ENCODE results near the gene RAD51AP1.
"Not testable (repeated sequence)": the region's sequence is repeated elsewhere in the genome, so short reads cannot be mapped to it uniquely, and the experiment has no call there.

The RAD51AP1 gene

GRCh38 chr12:4538207-4539160, at the start of gene RAD51AP1:
Gene RAD51AP1 (plus strand): TSS chr12:4538890. CDS start chr12:4538940, 50 bp downstream.
- peak; percentile 92 for DNase-seq (ENCODE audit: low read depth)

DNA sequence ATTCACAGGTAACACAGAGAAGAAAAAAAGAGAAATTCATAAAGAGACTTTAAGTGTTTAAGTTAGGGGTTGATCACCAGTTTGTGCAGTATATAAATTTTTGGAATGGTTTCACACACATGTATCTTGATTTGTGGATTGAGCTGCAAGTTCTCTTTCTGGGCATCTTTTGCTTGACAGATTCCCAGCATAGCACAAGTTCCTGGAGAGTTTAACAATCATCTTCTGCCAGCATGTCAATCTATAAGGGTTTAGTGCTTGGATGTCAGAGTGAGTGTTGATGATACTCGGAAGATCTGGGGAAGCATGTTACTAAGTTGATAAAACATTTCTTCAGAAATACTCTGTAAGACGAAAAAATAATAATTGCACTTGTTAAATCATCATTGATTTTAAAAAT, 49.1 kb upstream of the RAD51AP1 start:
- no peak for DNase-seq (ENCODE audit: low read depth)

DNA sequence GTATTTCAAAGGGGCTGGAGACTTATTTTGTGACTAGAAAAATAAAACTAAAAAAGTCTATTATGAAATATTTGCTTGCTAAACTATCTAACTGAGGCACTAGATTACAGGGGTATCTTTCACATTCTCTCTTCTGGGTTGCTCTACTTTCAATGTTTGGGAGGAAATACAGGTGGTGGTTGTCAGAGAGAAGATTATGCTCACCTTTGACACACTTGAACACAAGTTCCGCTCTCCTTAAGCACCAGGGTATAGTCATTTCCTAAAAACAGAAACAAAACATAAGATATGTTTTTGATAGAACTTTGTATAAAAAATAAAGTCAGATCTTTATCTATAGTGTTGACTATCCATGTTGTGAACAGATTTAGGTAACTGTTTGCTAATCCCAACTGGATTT, 47.7 kb upstream of the RAD51AP1 start:
- DNase-seq (ENCODE audit: low read depth) = no peak

- DNase-seq (ENCODE audit: low read depth) = no peak
These were observed 42.4 kb upstream of the RAD51AP1 start for GRCh38 chr12:4496145-4496838.

GRCh38 chr12:4499186-4499585, 39.5 kb upstream of the RAD51AP1 start:
- no peak for DNase-seq (ENCODE audit: low read depth)

GRCh38 chr12:4505376-4505986, 33.2 kb upstream of the RAD51AP1 start:
- DNase-seq (ENCODE audit: low read depth) = no peak

- DNase-seq (ENCODE audit: low read depth) = no peak
These were observed 32.3 kb upstream of the RAD51AP1 start for GRCh38 chr12:4506430-4506829.

DNA sequence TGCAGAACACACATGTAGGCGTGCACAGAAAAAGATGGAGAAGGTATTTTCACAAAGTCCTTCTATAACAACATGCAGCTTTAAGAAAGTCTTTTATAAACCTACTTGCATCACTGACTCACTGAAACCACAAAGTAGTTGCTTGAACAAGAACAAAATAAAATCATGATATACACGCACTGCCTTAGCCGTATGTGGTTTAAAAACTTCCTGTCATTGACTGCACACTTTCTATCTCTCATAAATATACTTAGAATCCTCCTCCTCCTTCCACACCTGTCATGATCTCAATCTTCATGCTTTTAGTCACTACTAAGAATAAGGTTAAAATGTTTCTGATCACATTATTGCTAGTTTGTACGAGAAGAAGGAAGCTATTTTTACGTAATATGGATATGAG, 31.8 kb upstream of the RAD51AP1 start:
- no peak for DNase-seq (ENCODE audit: low read depth)

- DNase-seq (ENCODE audit: low read depth) = not testable (repeated sequence)
These were observed 30.2 kb upstream of the RAD51AP1 start for GRCh38 chr12:4508503-4508902.

DNA sequence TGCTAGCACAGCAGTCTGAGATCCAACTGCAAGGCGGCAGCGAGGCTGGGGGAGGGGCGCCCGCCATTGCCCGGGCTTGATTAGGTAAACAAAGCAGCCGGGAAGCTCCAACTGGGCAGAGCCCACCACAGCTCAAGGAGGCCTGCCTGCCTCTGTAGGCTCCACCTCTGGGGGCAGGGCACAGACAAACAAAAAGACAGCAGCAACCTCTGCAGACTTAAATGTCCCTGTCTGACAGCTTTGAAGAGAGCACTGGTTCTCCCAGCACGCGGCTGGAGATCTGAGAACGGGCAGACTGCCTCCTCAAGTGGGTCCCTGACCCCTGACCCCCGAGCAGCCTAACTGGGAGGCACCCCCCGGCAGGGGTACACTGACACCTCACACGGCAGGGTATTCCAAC, 29.4 kb upstream of the RAD51AP1 start:
- not testable (repeated sequence) for DNase-seq (ENCODE audit: low read depth)

DNA sequence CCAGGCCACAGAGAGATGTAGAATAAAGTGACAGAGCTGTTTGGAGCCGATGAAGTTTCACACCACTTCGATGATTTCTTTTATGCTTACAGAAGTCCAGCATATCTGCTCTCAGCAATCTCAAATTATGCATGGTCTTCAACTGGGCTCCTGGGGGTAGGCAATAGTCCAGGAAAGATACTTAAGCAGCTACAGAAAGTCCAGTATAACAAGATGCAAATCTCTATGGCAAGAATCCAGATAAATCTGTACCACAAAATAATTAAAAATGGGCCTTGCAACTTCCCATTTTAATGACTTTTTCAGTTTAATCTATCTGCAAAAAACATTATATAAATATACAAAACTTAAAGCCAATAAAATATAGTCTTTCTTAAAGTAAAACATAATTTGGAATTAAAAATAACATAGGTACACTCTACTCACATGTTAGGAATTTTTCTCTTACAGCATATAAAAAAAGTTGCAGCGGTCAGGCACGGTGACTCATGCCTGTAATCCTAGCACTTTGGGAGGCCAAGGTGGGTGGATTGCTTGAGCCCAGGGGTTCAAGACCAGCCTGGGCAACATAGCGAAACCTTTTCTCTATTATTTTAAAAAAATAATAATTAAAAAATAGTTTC, 20.5 kb upstream of the RAD51AP1 start:
- no peak for DNase-seq (ENCODE audit: low read depth)

DNA sequence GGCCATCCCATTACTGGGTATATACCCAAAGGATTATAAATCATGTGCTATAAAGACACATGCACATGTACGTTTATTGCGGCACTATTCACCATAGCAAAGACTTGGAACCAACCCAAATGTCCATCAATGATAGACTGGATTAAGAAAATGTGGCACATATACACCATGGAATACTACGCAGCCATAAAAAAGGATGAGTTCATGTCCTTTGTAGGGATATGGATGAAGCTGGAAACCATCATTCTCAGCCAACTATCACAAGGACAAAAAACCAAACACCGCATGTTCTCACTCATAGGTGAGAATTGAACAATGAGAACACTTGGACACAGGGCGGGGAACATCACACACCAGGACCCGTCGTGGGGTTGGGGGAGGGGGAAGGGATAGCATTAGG, 15.2 kb upstream of the RAD51AP1 start:
- not testable (repeated sequence) for DNase-seq (ENCODE audit: low read depth)

- DNase-seq (ENCODE audit: low read depth) = no peak
These were observed 11.7 kb upstream of the RAD51AP1 start for GRCh38 chr12:4526923-4527546.

- DNase-seq (ENCODE audit: low read depth) = no peak
These were observed 8.5 kb upstream of the RAD51AP1 start for GRCh38 chr12:4530160-4530559.

DNA sequence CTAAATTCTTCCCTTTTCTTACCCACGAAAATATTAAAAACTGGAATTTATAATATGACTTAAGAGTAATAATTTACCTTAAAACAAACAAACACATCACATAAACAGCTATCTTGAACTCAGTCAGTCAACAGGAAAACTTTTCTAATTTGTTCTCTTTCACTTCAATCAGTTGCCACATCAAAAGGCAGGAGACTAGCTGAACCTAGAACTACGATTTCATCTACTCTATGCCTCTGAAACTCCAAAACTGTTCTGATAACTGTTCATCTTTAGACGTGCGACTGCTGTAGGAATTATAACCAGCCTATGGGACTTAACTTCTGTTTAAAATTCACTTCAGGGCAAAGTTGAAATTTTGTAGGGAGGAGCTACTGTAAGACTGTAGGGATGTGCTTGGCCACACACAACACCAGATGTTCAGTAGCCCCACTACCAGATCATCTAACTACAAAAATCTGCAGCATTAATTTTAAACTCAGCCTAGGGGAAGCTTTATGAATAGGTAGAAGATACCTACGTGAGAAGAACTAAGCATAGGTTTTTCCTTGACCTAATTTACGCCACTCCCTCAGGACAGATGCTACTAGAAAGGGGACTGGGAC, 7.6 kb upstream of the RAD51AP1 start:
- no peak for DNase-seq (ENCODE audit: low read depth)

- DNase-seq (ENCODE audit: low read depth) = no peak
These were observed 3.6 kb upstream of the RAD51AP1 start for GRCh38 chr12:4535092-4535491.

DNA sequence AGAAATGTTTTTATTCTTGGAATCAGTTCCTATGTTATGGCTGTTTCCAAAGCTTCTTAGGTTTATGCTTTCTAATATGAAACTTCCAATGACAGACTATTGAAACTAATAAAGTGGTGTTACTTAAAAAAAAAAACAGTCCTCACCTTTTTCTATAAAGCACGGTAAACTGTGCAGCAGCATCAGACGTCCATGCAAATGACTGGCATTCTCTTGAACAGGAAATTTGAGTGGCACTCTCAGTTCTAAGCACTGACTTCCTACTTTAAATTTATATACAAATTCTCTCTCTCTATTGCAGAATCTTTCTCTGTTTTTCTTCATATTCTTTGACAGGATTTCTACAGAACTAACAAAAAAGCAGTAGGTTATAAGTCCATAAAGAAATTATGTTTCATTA, 2.8 kb upstream of the RAD51AP1 start:
- DNase-seq (ENCODE audit: low read depth) = no peak

- DNase-seq (ENCODE audit: low read depth) = no peak
These were observed 629 bp downstream of the RAD51AP1 start for GRCh38 chr12:4539167-4539870.

DNA sequence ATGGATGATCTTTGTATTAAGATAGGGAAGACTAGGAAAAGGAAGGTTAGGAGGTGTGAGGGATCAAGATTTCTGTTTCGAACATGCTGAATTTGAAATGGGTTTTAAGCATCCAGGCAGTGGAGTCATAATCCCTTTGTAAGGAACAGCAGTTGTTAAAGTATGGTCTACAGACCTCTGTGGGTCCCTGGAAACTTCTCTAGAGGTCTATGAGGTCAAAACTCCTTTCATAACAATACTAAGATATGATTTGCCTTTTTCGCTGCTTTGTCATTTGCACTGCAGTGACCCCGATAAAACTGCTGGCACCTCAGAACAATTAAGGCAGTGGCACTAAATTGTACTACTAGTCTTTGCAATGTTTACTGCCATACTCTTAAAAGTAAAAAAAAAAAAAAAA, 1.5 kb downstream of the RAD51AP1 start:
- DNase-seq (ENCODE audit: low read depth) = no peak

GRCh38 chr12:4540638-4541037, 1.9 kb downstream of the RAD51AP1 start:
- no peak for DNase-seq (ENCODE audit: low read depth)

- DNase-seq (ENCODE audit: low read depth) = no peak
These were observed 6.5 kb downstream of the RAD51AP1 start for GRCh38 chr12:4545195-4545594.
